Fibroblast of mammary gland (primary cell): ENCODE results near the gene MEGF10.

Source experiments
- DNase-seq: peaks from one replicate; pipeline ENCODE4 v3.0.0-alpha.2; 2010; ENCODE audit warnings: low read depth
- H3K4me3 ChIP-seq: 2 replicates; pipeline ENCODE4 v1.5.1; 2011; ENCODE audit warnings: low read depth, mild to moderate bottlenecking, low read length, moderate library complexity; ENCODE audit not compliant: control insufficient read depth
- CTCF ChIP-seq: conservative IDR thresholded peaks from 2 replicates; pipeline ENCODE4 v1.5.1; 2011; ENCODE audit warnings: low read depth, low read length, inconsistent platforms; ENCODE audit not compliant: control insufficient read depth, insufficient read depth

MEGF10 gene

GRCh38 chr5:127472700-127473099 is 182.1 kb downstream of the MEGF10 start:
- DNase-seq: no peak
- no peak overlapping the region for H3K4me3 ChIP-seq
- no peak for TF ChIP-seq CTCF

- TF ChIP-seq CTCF: no peak
- H3K4me3 ChIP-seq: no peak overlapping the region
- no peak for DNase-seq
Observed at GRCh38 chr5:127486471-127486870, 195.9 kb downstream of the MEGF10 start.

DNA sequence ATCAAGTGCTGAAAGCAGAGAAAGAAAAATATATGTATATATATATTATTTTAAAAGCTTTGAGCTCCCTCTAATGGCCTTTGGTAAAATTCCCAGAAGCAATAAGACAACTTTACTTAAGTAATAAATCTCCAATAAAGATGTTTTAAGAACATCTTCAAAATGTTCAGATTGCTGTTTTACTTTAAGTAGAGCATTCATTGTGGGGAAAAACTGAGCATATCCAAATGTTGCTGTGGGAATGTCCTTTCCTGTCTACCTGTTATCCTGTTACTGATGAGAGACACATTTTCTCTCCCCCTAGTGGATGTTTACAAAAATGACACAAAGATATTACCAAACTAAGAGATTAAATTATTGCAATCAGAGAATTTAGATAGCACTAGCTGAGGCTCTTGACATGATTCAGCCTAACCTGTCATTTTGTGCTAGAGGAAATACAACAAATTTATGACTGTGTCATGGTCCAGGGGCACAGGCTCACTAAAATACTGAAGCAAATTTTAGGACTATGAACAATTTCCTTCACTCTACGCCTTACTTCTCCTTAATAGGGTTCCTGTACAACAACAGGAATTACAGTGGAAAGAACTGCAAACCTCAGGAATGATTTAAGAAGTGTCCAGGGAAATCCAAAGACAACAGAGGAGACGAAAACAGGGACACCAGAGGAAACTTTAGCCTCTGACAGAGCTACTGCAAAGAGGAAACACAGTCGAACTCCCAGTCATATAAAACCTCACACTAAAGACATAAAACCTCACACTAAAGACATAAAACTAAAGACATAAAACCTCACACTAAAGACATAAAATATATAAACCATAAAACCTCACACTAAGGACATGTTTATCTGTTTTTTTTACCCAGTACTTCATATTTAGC is 202.5 kb downstream of the MEGF10 start:
- no peak overlapping the region for H3K4me3 ChIP-seq
- TF ChIP-seq CTCF: peak; percentile 85
- peak; percentile 56 for DNase-seq

- DNase-seq: no peak
- no peak overlapping the region for H3K4me3 ChIP-seq
- TF ChIP-seq CTCF: no peak
Observed at GRCh38 chr5:127498548-127498947, 208.0 kb downstream of the MEGF10 start.

DNA sequence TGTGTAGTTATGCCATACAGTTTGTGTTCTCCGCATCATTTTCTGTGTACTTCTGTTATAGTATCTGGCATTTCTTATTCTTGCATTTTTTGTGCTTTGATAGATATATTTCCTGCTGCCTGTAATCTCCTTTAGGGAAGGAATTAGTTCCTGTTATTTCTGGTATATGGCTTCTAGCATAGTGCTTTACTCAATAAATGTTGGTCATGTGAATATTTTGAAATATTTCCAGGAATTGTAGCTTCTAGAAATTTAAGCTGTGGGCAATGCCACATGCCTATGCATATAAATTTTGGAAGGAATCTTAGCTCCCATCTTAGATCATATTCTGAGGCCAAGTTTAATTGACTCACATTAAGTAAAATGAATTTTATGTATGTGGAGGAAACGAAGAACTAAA is 215.3 kb downstream of the MEGF10 start:
- TF ChIP-seq CTCF: no peak
- DNase-seq: no peak
- H3K4me3 ChIP-seq: no peak overlapping the region

GRCh38 chr5:127506616-127507015 is 216.0 kb downstream of the MEGF10 start:
- no peak for TF ChIP-seq CTCF
- no peak overlapping the region for H3K4me3 ChIP-seq

More at GRCh38 chr5:127506616-127507015, 216.0 kb downstream of the MEGF10 start:
- DNase-seq: no peak
